ENCODE data around the gene PFKL. TPM values are rescaled to one million over a fixed set of nuclear protein-coding genes. Genes with fewer than 3 reads are reported as not detected.
A peak's percentile ranks its signal among the peaks of the same experiment; 100 is the strongest.

Gene PFKL
- total and polyA plus RNA-seq, 2 donors (not counting 1 experiment from before 2014, with no cell fraction given): 267 to 318 TPM

DNA sequence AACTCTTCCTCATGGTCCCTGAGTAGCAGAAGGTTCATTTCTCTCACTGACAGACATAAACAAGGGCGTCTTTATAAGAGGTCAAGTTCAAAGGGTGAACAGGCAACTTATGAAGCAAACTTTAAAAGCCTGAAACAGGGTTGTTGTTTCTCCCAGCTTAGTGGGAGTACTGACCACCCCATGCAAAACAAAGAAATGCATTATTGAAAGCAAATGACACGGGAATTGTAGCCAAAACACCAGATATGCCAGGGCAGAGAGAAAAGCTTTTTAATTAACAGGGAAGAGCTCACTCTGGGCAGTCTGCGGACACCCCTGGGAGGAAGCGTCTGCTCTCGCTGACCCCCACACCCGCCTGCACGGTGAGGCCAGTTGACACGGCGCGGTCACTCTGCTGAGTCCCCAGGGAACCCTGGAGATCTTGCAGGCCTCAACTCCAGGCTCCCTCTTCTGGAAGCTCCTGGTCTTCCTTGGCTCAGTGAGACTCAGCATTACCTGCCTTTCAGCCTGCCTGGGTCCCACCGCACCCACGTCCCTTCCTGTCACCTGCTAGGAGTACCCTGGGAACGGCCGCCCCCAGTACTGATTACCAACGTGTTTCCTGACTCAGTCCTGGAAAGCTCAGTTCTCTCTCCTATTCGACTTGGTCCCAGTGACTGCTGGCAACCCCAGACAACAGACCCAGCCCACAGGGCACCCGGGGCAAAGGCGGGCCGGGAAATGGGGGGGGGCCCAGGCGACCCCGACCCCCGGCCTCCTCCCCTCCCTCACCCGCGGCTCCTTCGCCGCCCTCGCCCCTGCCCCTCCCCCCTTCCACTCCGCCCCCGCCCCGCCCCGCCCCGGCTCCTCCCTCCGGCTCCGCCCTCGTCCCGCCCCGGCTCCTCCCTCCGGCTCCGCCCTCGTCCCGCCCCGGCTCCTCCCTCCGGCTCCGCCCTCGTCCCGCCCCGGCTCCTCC is 38.4 kb downstream of the PFKL start:
- peak overlapping the region; percentile 93 for H3K27ac Mint-ChIP-seq
- Histone ChIP-seq H3K4me1 (ENCODE audit: control insufficient read depth in 2 of 2, insufficient read depth in 2 of 2, low read length in 2 of 2) (peaks cover 10 to 18% of the 10 kb centered on the region in 2 donors), H3K27ac (ENCODE audit: low read length in 2 of 2) (peak overlapping the region; percentile 52 to 61), H3K4me2 (replicated peaks; ENCODE audit: low read depth, low read length, poor library complexity, severe bottlenecking) (peak overlapping the region; percentile 72), H3K27me3 (replicated peaks in 1 of 4; ENCODE audit: control extremely low read depth in 1 of 4, control insufficient read depth in 3 of 4, insufficient read depth in 4 of 4, low read length in 3 of 4) (no peaks in the 10 kb centered on the region), H2AFZ (ENCODE audit: insufficient read depth, low read depth, low read length, poor library complexity, severe bottlenecking) (no peak overlapping the region), H4K20me1 (ENCODE audit: control insufficient read depth, insufficient read depth, low read length, poor library complexity, severe bottlenecking) (peaks cover 21% of the 10 kb centered on the region), H3K9me3 (ENCODE audit: control extremely low read depth in 1 of 3, control insufficient read depth in 2 of 3, insufficient read depth in 1 of 3, low read length in 2 of 3) (no peaks in the 10 kb centered on the region), H3K36me3 (replicated peaks in 1 of 2; ENCODE audit: control extremely low read depth in 1 of 2, control insufficient read depth in 1 of 2, extremely low read depth in 1 of 2, insufficient read depth in 2 of 2, low read length in 1 of 2) (peaks cover 0 to 18% of the 10 kb centered on the region in 2 experiments), H3K79me2 (ENCODE audit: control insufficient read depth, insufficient read depth, low read length) (no peaks in the 10 kb centered on the region), H3K4me3 (ENCODE audit: control extremely low read depth in 1 of 5, extremely low read depth in 1 of 5, insufficient read depth in 1 of 5, low read depth in 2 of 5, low read length in 4 of 5) (peak overlapping the region in 2 of 5 experiments; percentile 30 to 40), H3K9ac (ENCODE audit: low read length) (no peak overlapping the region)
- ChIA-PET CTCF (no interaction called here), POLR2A (interaction anchor here (0.6 to 1.2 kb wide), 5 partner anchors 13 to 248 kb away, joined by 3 to 7 read pairs (median 4); no protein-coding TSS in a partner anchor)
- peak overlapping the region; percentile 74 for H3K4me3 Mint-ChIP-seq
- intact Hi-C loops (cut with micrococcal nuclease): loop anchor here (2.0 to 5.0 kb wide), 2 partner anchors 326 to 479 kb away; partner anchors contain the start of gene TRAPPC10
- 44% methylated on average over 17 of the region's 47 CpGs for WGBS (ENCODE audit: insufficient coverage)
- no peaks in the 10 kb centered on the region for H3K27me3 Mint-ChIP-seq
- TF ChIP-seq, protein P1, sequence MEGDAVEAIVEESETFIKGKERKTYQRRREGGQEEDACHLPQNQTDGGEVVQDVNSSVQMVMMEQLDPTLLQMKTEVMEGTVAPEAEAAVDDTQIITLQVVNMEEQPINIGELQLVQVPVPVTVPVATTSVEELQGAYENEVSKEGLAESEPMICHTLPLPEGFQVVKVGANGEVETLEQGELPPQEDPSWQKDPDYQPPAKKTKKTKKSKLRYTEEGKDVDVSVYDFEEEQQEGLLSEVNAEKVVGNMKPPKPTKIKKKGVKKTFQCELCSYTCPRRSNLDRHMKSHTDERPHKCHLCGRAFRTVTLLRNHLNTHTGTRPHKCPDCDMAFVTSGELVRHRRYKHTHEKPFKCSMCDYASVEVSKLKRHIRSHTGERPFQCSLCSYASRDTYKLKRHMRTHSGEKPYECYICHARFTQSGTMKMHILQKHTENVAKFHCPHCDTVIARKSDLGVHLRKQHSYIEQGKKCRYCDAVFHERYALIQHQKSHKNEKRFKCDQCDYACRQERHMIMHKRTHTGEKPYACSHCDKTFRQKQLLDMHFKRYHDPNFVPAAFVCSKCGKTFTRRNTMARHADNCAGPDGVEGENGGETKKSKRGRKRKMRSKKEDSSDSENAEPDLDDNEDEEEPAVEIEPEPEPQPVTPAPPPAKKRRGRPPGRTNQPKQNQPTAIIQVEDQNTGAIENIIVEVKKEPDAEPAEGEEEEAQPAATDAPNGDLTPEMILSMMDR (IDR thresholded peaks at IDR 0.05): no peak
- no peak for TF ChIP-seq EZH2 (IDR thresholded peaks at IDR 0.05; ENCODE audit: borderline replicate concordance, insufficient read depth, low read depth, low read length, poor library complexity, severe bottlenecking)
- DNase-seq (peak; percentile 71), ATAC-seq (ENCODE audit: low read depth) (peak; percentile 4)
- H3K9me3 Mint-ChIP-seq (ENCODE audit: insufficient read depth): no peaks in the 10 kb centered on the region
- H3K4me1 Mint-ChIP-seq: peaks cover 17% of the 10 kb centered on the region
